Ishikawa (cell line): Measurements from ENCODE around the gene FOS.

Experiments used
- CREB1 ChIP-seq: IDR thresholded peaks from 2 replicates; pipeline ENCODE4 v1.6.1; 2012; ENCODE audit warnings: low read depth
- TAF1 ChIP-seq: IDR thresholded peaks from 2 replicates; pipeline ENCODE4 v1.6.1; 2012; ENCODE audit warnings: low read depth, mild to moderate bottlenecking
- YY1 ChIP-seq: IDR thresholded peaks from 2 replicates; pipeline ENCODE4 v1.6.1; 2012; ENCODE audit warnings: low read depth
- TF ChIP-seq, protein P1 (sequence below): IDR thresholded peaks from 2 replicates; pipeline ENCODE4 v1.6.1; 2012

DNA sequence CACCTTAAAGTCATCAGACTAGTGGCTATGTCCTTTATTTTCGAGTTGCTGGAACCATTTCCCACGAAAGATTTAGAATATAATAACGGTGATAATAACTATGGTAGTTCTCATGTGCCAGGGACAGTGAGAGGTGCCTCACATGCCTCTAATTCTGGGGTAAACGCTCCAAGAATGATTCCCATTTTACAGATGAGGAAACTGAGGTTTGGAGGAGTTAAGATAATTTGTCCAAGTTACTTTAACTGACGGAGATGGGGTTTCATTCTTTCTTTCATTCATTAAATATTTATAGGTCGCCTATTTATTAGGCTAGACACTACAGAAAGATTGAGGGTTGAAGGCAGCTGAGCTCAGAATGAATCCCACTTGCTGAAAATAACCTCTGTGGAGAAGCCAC, 30.7 kb upstream of the FOS start:
- TF ChIP-seq TAF1: no peak
- TF ChIP-seq CREB1: no peak
- no peak for TF ChIP-seq YY1
- TF ChIP-seq, protein P1, sequence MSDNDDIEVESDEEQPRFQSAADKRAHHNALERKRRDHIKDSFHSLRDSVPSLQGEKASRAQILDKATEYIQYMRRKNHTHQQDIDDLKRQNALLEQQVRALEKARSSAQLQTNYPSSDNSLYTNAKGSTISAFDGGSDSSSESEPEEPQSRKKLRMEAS: no peak
